K562 (cell line): Measurements from ENCODE around the gene CNTNAP4. TPM values are rescaled to one million over a fixed set of nuclear protein-coding genes. Genes with fewer than 3 reads are reported as not detected.

ENCODE experiments used
- ATAC-seq: fragments of 200-7000 bp; cut with Tn5 transposase; 3 replicates; pipeline ENCODE4 v1.9.1; 2020; ENCODE audit warnings: moderate library complexity
- BruUV-seq: library from RNA; stranded (reverse); fragments of 400-500 nt; replicated peaks from 2 replicates; lab custom pipeline; 2021; lab: Mats Ljungman, UMichigan
- CTCF ChIA-PET: fragments of 300-600 bp; formaldehyde crosslinking; extraction: SDS; loops from one replicate; lab custom pipeline; 2021; ENCODE audit warnings: low intra/inter-chr PET ratio; lab: Yijun Ruan, JAX
- POLR2A ChIA-PET: fragments of 300-600, 350-650 bp; sonication (Branson Sonifier 250); formaldehyde crosslinking; extraction: SDS; loops from one replicate; lab custom pipeline; 2021; ENCODE audit warnings: antibody characterized with exemption, inconsistent platforms; lab: Yijun Ruan, JAX
- DNase-seq, 4 experiments: peaks; one replicate each; pipeline versions ENCODE4 v3.0.0 to v3.0.0-alpha.2; 2011 to 2018; ENCODE audit warnings: low spot score in 3 of 4, mixed read lengths in 3 of 4; ENCODE audit errors: extremely low read depth in 1 of 4
- FAIRE-seq: peaks from 2 replicates; lab custom pipeline; 2011; peaks lifted over from hg19 to GRCh38; lab: Jason Lieb, UNC
- H2AFZ ChIP-seq: 2 replicates; pipeline ENCODE4 v1.6.0; 2011; ENCODE audit warnings: low read depth, low read length, control low read depth, inconsistent platforms
- H3K27ac ChIP-seq: fragments of 200-600 bp; 3 replicates; pipeline ENCODE4 v1.8.0; 2011; ENCODE audit warnings: low read depth, mild to moderate bottlenecking, control low read depth, inconsistent platforms, low read length, moderate library complexity, mixed read lengths; ENCODE audit errors: extremely low read depth
- H3K27me3 ChIP-seq, 2 experiments: fragments of 300-600 bp in 1 of 2; 2 replicates in 1 of 2; 3 replicates in 1 of 2; pipeline versions ENCODE4 v1.6.0 to v1.8.0; 2011; ENCODE audit warnings: inconsistent platforms in 2 of 2, low read length in 2 of 2, mild to moderate bottlenecking in 1 of 2, mixed read lengths in 1 of 2, moderate library complexity in 1 of 2; ENCODE audit not compliant: control insufficient read depth in 2 of 2, insufficient read depth in 2 of 2
- H3K36me3 ChIP-seq: fragments of 300-600 bp; 3 replicates; pipeline ENCODE4 v1.8.0; 2011; ENCODE audit warnings: mild to moderate bottlenecking, low read length, inconsistent platforms; ENCODE audit not compliant: control insufficient read depth, insufficient read depth
- H3K4me1 ChIP-seq, 2 experiments: fragments of 200-600 bp in 1 of 2; replicated peaks in 1 of 2; 2 replicates in 1 of 2; 3 replicates in 1 of 2; pipeline versions ENCODE4 v1.5.1 to v1.8.0; 2011; ENCODE audit warnings: inconsistent platforms in 2 of 2, low read length in 2 of 2, mild to moderate bottlenecking in 1 of 2, mixed read lengths in 1 of 2, moderate library complexity in 1 of 2; ENCODE audit not compliant: control insufficient read depth in 2 of 2, insufficient read depth in 2 of 2
- H3K4me2 ChIP-seq: 2 replicates; pipeline ENCODE4 v1.6.1; 2011; ENCODE audit warnings: low read length, control low read depth, inconsistent platforms, mixed read lengths; ENCODE audit not compliant: insufficient read depth
- H3K4me3 ChIP-seq: fragments of 200-600 bp; sonication (generic), shearing (Covaris generic); 2 replicates; pipeline ENCODE4 v1.5.1; 2016; ENCODE audit warnings: control low read depth, inconsistent platforms
- H3K79me2 ChIP-seq: fragments of 200-600 bp; 3 replicates; pipeline ENCODE4 v1.8.0; 2011; ENCODE audit warnings: low read length, inconsistent platforms; ENCODE audit not compliant: control insufficient read depth, insufficient read depth
- H3K9ac ChIP-seq, 2 experiments: 2 replicates each; pipeline versions ENCODE4 v1.6.0 to v1.6.1; 2011; ENCODE audit warnings: low read depth in 2 of 2, low read length in 2 of 2, control low read depth in 1 of 2, inconsistent platforms in 1 of 2, mild to moderate bottlenecking in 1 of 2, mixed read lengths in 1 of 2; ENCODE audit not compliant: insufficient read depth in 1 of 2
- H3K9me1 ChIP-seq: one replicate; pipeline ENCODE4 v1.6.0; 2011; ENCODE audit warnings: inconsistent platforms, mild to moderate bottlenecking, low read length, moderate library complexity; ENCODE audit not compliant: control insufficient read depth, insufficient read depth
- H3K9me3 ChIP-seq: replicated peaks from 2 replicates; pipeline ENCODE4 v1.5.1; 2011; ENCODE audit warnings: low read depth, low read length, inconsistent platforms; ENCODE audit not compliant: control insufficient read depth, insufficient read depth
- H4K20me1 ChIP-seq: replicated peaks from 2 replicates; pipeline ENCODE4 v1.6.1; 2011; ENCODE audit warnings: low read length, inconsistent platforms, mixed read lengths; ENCODE audit not compliant: control insufficient read depth, insufficient read depth
- ZC3H11A ChIP-seq: IDR thresholded peaks from 2 replicates; pipeline ENCODE4 v1.6.1; 2012; ENCODE audit warnings: low read depth, low read length, improper control_type of control experiment
- ZNF316 ChIP-seq: fragments of 450-650 bp; IDR thresholded peaks from 2 replicates; pipeline ENCODE4 v1.6.1; 2016
- WGBS: fragments of 100-300 bp; shearing (Covaris generic); methylation state at CpG from one replicate; pipeline ENCODE4 v1.1.6; 2016; ENCODE audit warnings: low coverage, mixed read lengths; ENCODE audit not compliant: insufficient coverage; ENCODE audit errors: missing lambda C conversion rate; 5-methylcytosine and 5-hydroxymethylcytosine counted together
- in situ Hi-C: fragments of 300-500 bp; cut with MboI; formaldehyde crosslinking; loops from 4 replicates; pipeline ENCODE4 v1.15.0; 2018; ENCODE audit warnings: inconsistent platforms, mixed read lengths
- intact Hi-C: fragments of 100-400 bp; cut with micrococcal nuclease; formaldehyde crosslinking; loops from 2 replicates; pipeline ENCODE4 v1.14.2; 2022
- polyA plus RNA-seq, 8 experiments: library from polyadenylated mRNA; depleted of rRNA in 4 of 8; stranded (reverse) in 5 of 8; unstranded in 3 of 8; fragments of >200 nt; fragmentation: Nextera tagmentation in 2 of 8; fragmentation: Illumina TruSeq in 1 of 8; extraction: Ambion mirVana in 2 of 8; extraction: Trizol in 1 of 8; gene quantifications; 2 replicates each; pipeline versions ENCODE4 v1.2.1 to v1.2.3, GENCODE V29; 2011 to 2014; ENCODE audit warnings: inconsistent platforms in 1 of 8, missing spikeins in 1 of 8
- total RNA-seq, 7 experiments: library from RNA; depleted of rRNA in 6 of 7; stranded (reverse); fragments of >200 nt in 6 of 7; fragmentation: Illumina TruSeq in 2 of 7; extraction: Trizol in 2 of 7; gene quantifications; 2 replicates each; pipeline versions ENCODE4 v1.2.1 to v1.2.3, GENCODE V29; 2011 to 2021; ENCODE audit warnings: low replicate concordance in 1 of 7
- TF ChIP-seq, protein P1 (sequence below): sonication (generic); formaldehyde crosslinking; IDR thresholded peaks from 2 replicates; pipeline ENCODE4 v1.8.0; 2022; ENCODE audit warnings: mild to moderate bottlenecking, missing genetic modification reagents

CNTNAP4 gene
- total and polyA plus RNA-seq, 9 of the 15 experiments (the other 6 are each of a cell fraction or from before 2014, with no cell fraction given) = not detected

DNA sequence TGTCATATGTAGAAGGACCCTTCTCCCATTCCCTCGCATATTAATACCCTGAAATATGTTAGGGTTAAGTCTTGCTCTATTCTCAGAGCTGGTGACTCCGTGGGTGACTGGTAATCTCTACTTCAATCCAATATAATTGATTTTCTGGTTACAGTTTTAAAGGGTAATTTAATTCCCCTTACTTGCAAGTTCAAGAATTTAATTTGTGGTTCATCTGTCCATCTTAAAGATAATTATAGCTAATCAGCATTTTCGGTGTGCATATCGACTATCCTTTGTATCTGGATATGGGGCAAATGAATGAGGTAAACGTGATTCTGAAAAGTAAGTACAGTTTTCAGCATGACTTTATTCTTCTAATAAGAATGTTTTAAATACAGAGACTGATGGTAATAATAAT is 250.0 kb downstream of the CNTNAP4 start:
- no peaks in the 10 kb centered on the region for H3K79me2 ChIP-seq
- in situ Hi-C loops (no loop called here), intact Hi-C loops (no loop called here)
- no peak for ATAC-seq
- no peak overlapping the region for H2AFZ ChIP-seq
- H3K9me3 ChIP-seq = no peaks in the 10 kb centered on the region
- no peak overlapping the region for H3K4me3 ChIP-seq
- no peak for DNase-seq
- 0% methylated on average over 5 of the region's 5 CpGs for WGBS
- CTCF ChIA-PET = no interaction called here
- no peaks in the 10 kb centered on the region for H4K20me1 ChIP-seq
- no TSS peak for BruUV-seq
- no peak overlapping the region for H3K4me2 ChIP-seq
- no peak overlapping the region for H3K9ac ChIP-seq
- POLR2A ChIA-PET = interaction anchor here (0.7 kb wide), 1 partner anchor 829 kb away, joined by 3 read pairs; no protein-coding TSS in a partner anchor
- no peaks in the 10 kb centered on the region for H3K36me3 ChIP-seq
- no peaks in the 10 kb centered on the region for H3K27me3 ChIP-seq
- TF ChIP-seq ZC3H11A (no peak), ZNF316 (0 out of 2 replicates have a peak, but pooled peaks have one; percentile 7)
- TF ChIP-seq, protein P1, sequence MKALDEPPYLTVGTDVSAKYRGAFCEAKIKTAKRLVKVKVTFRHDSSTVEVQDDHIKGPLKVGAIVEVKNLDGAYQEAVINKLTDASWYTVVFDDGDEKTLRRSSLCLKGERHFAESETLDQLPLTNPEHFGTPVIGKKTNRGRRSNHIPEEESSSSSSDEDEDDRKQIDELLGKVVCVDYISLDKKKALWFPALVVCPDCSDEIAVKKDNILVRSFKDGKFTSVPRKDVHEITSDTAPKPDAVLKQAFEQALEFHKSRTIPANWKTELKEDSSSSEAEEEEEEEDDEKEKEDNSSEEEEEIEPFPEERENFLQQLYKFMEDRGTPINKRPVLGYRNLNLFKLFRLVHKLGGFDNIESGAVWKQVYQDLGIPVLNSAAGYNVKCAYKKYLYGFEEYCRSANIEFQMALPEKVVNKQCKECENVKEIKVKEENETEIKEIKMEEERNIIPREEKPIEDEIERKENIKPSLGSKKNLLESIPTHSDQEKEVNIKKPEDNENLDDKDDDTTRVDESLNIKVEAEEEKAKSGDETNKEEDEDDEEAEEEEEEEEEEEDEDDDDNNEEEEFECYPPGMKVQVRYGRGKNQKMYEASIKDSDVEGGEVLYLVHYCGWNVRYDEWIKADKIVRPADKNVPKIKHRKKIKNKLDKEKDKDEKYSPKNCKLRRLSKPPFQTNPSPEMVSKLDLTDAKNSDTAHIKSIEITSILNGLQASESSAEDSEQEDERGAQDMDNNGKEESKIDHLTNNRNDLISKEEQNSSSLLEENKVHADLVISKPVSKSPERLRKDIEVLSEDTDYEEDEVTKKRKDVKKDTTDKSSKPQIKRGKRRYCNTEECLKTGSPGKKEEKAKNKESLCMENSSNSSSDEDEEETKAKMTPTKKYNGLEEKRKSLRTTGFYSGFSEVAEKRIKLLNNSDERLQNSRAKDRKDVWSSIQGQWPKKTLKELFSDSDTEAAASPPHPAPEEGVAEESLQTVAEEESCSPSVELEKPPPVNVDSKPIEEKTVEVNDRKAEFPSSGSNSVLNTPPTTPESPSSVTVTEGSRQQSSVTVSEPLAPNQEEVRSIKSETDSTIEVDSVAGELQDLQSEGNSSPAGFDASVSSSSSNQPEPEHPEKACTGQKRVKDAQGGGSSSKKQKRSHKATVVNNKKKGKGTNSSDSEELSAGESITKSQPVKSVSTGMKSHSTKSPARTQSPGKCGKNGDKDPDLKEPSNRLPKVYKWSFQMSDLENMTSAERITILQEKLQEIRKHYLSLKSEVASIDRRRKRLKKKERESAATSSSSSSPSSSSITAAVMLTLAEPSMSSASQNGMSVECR (CRISPR knock-in tag) = no peak
- H3K9me1 ChIP-seq = no peaks in the 10 kb centered on the region
- no peak overlapping the region for H3K27ac ChIP-seq
- FAIRE-seq = no peak
- H3K4me1 ChIP-seq = no peaks in the 10 kb centered on the region
